GM21576 (cell line): ENCODE data around the gene EHMT2.
"Not testable (repeated sequence)": the region's sequence is repeated elsewhere in the genome, so short reads cannot be mapped to it uniquely, and the experiment has no call there.

Experiments
- ATAC-seq: cut with Tn5 transposase; IDR thresholded peaks from one replicate; pipeline ENCODE4 v1.9.1; 2021; ENCODE audit warnings: mild to moderate bottlenecking, moderate library complexity; ENCODE audit not compliant: unreplicated experiment

EHMT2 gene

GRCh38 chr6:31897612-31898382 lies at the start of gene EHMT2:
EHMT2 (minus strand) TSS chr6:31897698; CDS start chr6:31897677, 21 bp downstream.
- ATAC-seq = no peak

GRCh38 chr6:31947070-31947675 lies 49.7 kb upstream of the EHMT2 start:
- ATAC-seq = no peak

GRCh38 chr6:31946370-31946885 lies 48.9 kb upstream of the EHMT2 start:
- ATAC-seq = no peak

GRCh38 chr6:31945507-31946369 lies 48.2 kb upstream of the EHMT2 start, which contains the start of gene CFB:
CFB (plus strand) TSS chr6:31946095; CDS start chr6:31946222, 127 bp downstream.
- no peak for ATAC-seq

- ATAC-seq = no peak
These were observed 47.6 kb upstream of the EHMT2 start for GRCh38 chr6:31945154-31945506.

- no peak for ATAC-seq
These were observed 46.2 kb upstream of the EHMT2 start for GRCh38 chr6:31943742-31944141.

- no peak for ATAC-seq
These were observed 42.8 kb upstream of the EHMT2 start for GRCh38 chr6:31940256-31940664.

- ATAC-seq = no peak
These were observed 38.3 kb upstream of the EHMT2 start for GRCh38 chr6:31935823-31936222.

GRCh38 chr6:31935021-31935420 lies 37.5 kb upstream of the EHMT2 start:
- no peak for ATAC-seq

GRCh38 chr6:31933537-31933936 lies 36.0 kb upstream of the EHMT2 start:
- ATAC-seq = no peak

- not testable (repeated sequence) for ATAC-seq
These were observed 34.6 kb upstream of the EHMT2 start for GRCh38 chr6:31932137-31932536.

GRCh38 chr6:31930962-31931361 lies 33.5 kb upstream of the EHMT2 start:
- ATAC-seq = no peak

- ATAC-seq = no peak
These were observed 31.1 kb upstream of the EHMT2 start for GRCh38 chr6:31928672-31928939.

- ATAC-seq = no peak
These were observed 30.6 kb upstream of the EHMT2 start for GRCh38 chr6:31927863-31928671.

GRCh38 chr6:31927242-31927862 lies 29.9 kb upstream of the EHMT2 start, which contains the start of gene C2:
C2 (plus strand) TSS chr6:31927717; CDS start chr6:31927753, 36 bp downstream.
- ATAC-seq = no peak

GRCh38 chr6:31922942-31923341 lies 25.4 kb upstream of the EHMT2 start:
- no peak for ATAC-seq

GRCh38 chr6:31920811-31921210 lies 23.3 kb upstream of the EHMT2 start:
- ATAC-seq = no peak

- ATAC-seq = no peak
These were observed 22.3 kb upstream of the EHMT2 start for GRCh38 chr6:31919624-31920303.

- ATAC-seq = no peak
These were observed 20.7 kb upstream of the EHMT2 start for GRCh38 chr6:31918069-31918720.
